ENCODE measurements around the gene ETV2.

The ETV2 gene

GRCh38 chr19:35615036-35615435 lies 26.5 kb upstream of the ETV2 start:
- no peaks in the 10 kb centered on the region for H3K27me3 Mint-ChIP-seq (ENCODE audit: low read depth)
- H3K4me3 Mint-ChIP-seq: peak overlapping the region; percentile 25 to 43 (median 37)
- H3K36me3 Mint-ChIP-seq (ENCODE audit: low read depth): peaks cover 5% of the 10 kb centered on the region
- H3K4me1 Mint-ChIP-seq: peaks cover 5% of the 10 kb centered on the region
- TF ChIP-seq, protein P1, sequence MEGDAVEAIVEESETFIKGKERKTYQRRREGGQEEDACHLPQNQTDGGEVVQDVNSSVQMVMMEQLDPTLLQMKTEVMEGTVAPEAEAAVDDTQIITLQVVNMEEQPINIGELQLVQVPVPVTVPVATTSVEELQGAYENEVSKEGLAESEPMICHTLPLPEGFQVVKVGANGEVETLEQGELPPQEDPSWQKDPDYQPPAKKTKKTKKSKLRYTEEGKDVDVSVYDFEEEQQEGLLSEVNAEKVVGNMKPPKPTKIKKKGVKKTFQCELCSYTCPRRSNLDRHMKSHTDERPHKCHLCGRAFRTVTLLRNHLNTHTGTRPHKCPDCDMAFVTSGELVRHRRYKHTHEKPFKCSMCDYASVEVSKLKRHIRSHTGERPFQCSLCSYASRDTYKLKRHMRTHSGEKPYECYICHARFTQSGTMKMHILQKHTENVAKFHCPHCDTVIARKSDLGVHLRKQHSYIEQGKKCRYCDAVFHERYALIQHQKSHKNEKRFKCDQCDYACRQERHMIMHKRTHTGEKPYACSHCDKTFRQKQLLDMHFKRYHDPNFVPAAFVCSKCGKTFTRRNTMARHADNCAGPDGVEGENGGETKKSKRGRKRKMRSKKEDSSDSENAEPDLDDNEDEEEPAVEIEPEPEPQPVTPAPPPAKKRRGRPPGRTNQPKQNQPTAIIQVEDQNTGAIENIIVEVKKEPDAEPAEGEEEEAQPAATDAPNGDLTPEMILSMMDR (IDR thresholded peaks at IDR 0.05; ENCODE audit: unreplicated experiment in 3 of 3): no peak
- no peak overlapping the region for H3K27ac Mint-ChIP-seq
- no peaks in the 10 kb centered on the region for H3K9me3 Mint-ChIP-seq

GRCh38 chr19:35618857-35619256 lies 22.7 kb upstream of the ETV2 start:
- Mint-ChIP-seq H3K36me3 (ENCODE audit: low read depth) (peaks cover 9% of the 10 kb centered on the region), H3K9me3 (no peaks in the 10 kb centered on the region), H3K4me3 (peak overlapping the region in 1 of 3 experiments; percentile 32), H3K27me3 (ENCODE audit: low read depth) (no peaks in the 10 kb centered on the region), H3K27ac (no peak overlapping the region), H3K4me1 (no peaks in the 10 kb centered on the region)
- TF ChIP-seq, protein P1 (IDR thresholded peaks at IDR 0.05; ENCODE audit: unreplicated experiment in 3 of 3): no peak

GRCh38 chr19:35619290-35619923 lies 22.1 kb upstream of the ETV2 start:
- Mint-ChIP-seq H3K9me3 (no peaks in the 10 kb centered on the region), H3K27me3 (ENCODE audit: low read depth) (no peaks in the 10 kb centered on the region), H3K4me3 (no peak overlapping the region), H3K27ac (no peak overlapping the region), H3K4me1 (no peaks in the 10 kb centered on the region), H3K36me3 (ENCODE audit: low read depth) (peaks cover 9% of the 10 kb centered on the region)
- TF ChIP-seq, protein P1 (IDR thresholded peaks at IDR 0.05; ENCODE audit: unreplicated experiment in 3 of 3): no peak

DNA sequence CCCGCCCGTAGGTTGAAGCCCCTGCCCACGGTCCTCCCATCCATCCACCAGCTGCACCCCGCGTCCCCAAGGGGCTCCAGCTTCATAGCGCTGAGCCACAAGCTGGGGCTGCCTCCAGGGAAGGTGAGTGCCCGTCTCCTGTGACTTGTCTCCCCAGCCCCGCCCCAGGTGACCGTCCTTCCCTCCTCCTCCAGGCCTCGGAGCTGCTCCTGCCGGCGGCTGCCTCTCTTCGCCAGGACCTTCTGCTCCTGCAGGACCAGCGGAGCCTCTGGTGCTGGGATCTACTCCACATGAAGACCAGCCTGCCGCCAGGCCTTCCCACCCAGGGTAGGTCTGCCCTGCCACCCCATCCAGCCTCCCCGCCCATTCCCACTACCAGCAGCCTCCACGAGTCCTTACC lies 21.5 kb upstream of the ETV2 start:
- Mint-ChIP-seq H3K4me3 (no peak overlapping the region), H3K9me3 (no peaks in the 10 kb centered on the region), H3K27me3 (ENCODE audit: low read depth) (no peaks in the 10 kb centered on the region), H3K4me1 (no peaks in the 10 kb centered on the region), H3K27ac (no peak overlapping the region), H3K36me3 (ENCODE audit: low read depth) (peaks cover 9% of the 10 kb centered on the region)
- TF ChIP-seq, protein P1 (IDR thresholded peaks at IDR 0.05; ENCODE audit: unreplicated experiment in 3 of 3): no peak

- peaks cover 3% of the 10 kb centered on the region for H3K36me3 Mint-ChIP-seq (ENCODE audit: low read depth)
- H3K4me3 Mint-ChIP-seq: no peak overlapping the region
- TF ChIP-seq, protein P1 (IDR thresholded peaks at IDR 0.05; ENCODE audit: unreplicated experiment in 3 of 3): no peak
- H3K4me1 Mint-ChIP-seq: no peaks in the 10 kb centered on the region
- no peaks in the 10 kb centered on the region for H3K27me3 Mint-ChIP-seq (ENCODE audit: low read depth)
- no peaks in the 10 kb centered on the region for H3K9me3 Mint-ChIP-seq
- H3K27ac Mint-ChIP-seq: no peak overlapping the region
Measured at GRCh38 chr19:35621708-35622107, 19.8 kb upstream of the ETV2 start.

GRCh38 chr19:35622750-35623149 lies 18.8 kb upstream of the ETV2 start:
- H3K4me3 Mint-ChIP-seq: no peak overlapping the region
- H3K36me3 Mint-ChIP-seq (ENCODE audit: low read depth): peaks cover 3% of the 10 kb centered on the region
- TF ChIP-seq, protein P1 (IDR thresholded peaks at IDR 0.05; ENCODE audit: unreplicated experiment in 3 of 3): no peak
- no peaks in the 10 kb centered on the region for H3K4me1 Mint-ChIP-seq
- H3K9me3 Mint-ChIP-seq: no peaks in the 10 kb centered on the region
- no peaks in the 10 kb centered on the region for H3K27me3 Mint-ChIP-seq (ENCODE audit: low read depth)
- H3K27ac Mint-ChIP-seq: no peak overlapping the region

Data from nephron (organoid).